GM18511 (cell line): Measurements from ENCODE around the gene TEX2.

ENCODE experiments used
- ATAC-seq: cut with Tn5 transposase; IDR thresholded peaks from one replicate; pipeline ENCODE4 v1.9.1; 2021; ENCODE audit warnings: mild to moderate bottlenecking, moderate library complexity; ENCODE audit not compliant: unreplicated experiment

TEX2 gene

GRCh38 chr17:64162554-64162953 lies 100.5 kb downstream of the TEX2 start:
- no peak for ATAC-seq

GRCh38 chr17:64161380-64162176 lies 101.5 kb downstream of the TEX2 start:
- ATAC-seq, result no peak

GRCh38 chr17:64160378-64160777 lies 102.7 kb downstream of the TEX2 start:
- ATAC-seq, result no peak

GRCh38 chr17:64158831-64159590 lies 104.0 kb downstream of the TEX2 start:
- no peak for ATAC-seq

- ATAC-seq, result no peak
Measured at GRCh38 chr17:64158406-64158805, 104.7 kb downstream of the TEX2 start.

- ATAC-seq, result no peak
Measured at GRCh38 chr17:64157669-64158180, 105.3 kb downstream of the TEX2 start.

- no peak for ATAC-seq
Measured at GRCh38 chr17:64156670-64157069, 106.4 kb downstream of the TEX2 start.

- ATAC-seq, result no peak
Measured at GRCh38 chr17:64155751-64156544, 107.1 kb downstream of the TEX2 start.

- ATAC-seq, result no peak
Measured at GRCh38 chr17:64155129-64155528, 107.9 kb downstream of the TEX2 start.

- ATAC-seq, result no peak
Measured at GRCh38 chr17:64154717-64155116, 108.3 kb downstream of the TEX2 start.

- ATAC-seq, result no peak
Measured at GRCh38 chr17:64154313-64154695, 108.8 kb downstream of the TEX2 start.

GRCh38 chr17:64153565-64154312 lies 109.3 kb downstream of the TEX2 start:
- no peak for ATAC-seq

- ATAC-seq, result no peak
Measured at GRCh38 chr17:64152428-64153125, 110.5 kb downstream of the TEX2 start.

GRCh38 chr17:64151016-64151368 lies 112.1 kb downstream of the TEX2 start:
- no peak for ATAC-seq

- ATAC-seq, result no peak
Measured at GRCh38 chr17:64150237-64151015, 112.6 kb downstream of the TEX2 start.

- no peak for ATAC-seq
Measured at GRCh38 chr17:64149196-64149595, 113.9 kb downstream of the TEX2 start.

- ATAC-seq, result no peak
Measured at GRCh38 chr17:64148699-64149098, 114.4 kb downstream of the TEX2 start.

- ATAC-seq, result no peak
Measured at GRCh38 chr17:64148017-64148631, 114.9 kb downstream of the TEX2 start.
